PC-3 (cell line): ENCODE results near the gene KRT83. TPM values are rescaled to one million over a fixed set of nuclear protein-coding genes. Genes with fewer than 3 reads are reported as not detected.

Source experiments
- ATAC-seq: fragments of 200-7000 bp; cut with Tn5 transposase; 2 replicates; pipeline ENCODE4 v1.9.1; 2020; ENCODE audit warnings: mild to moderate bottlenecking, moderate library complexity
- BruUV-seq: library from RNA; stranded (reverse); fragments of 400-500 nt; replicated peaks from 2 replicates; lab custom pipeline; 2021; lab: Mats Ljungman, UMichigan
- CTCF ChIA-PET: fragments of 300-600 bp; sonication (Branson Sonifier 250); formaldehyde crosslinking; loops from one replicate; lab custom pipeline; 2022; ENCODE audit warnings: antibody characterized with exemption; lab: Charles Lee
- POLR2A ChIA-PET: fragments of 300-600 bp; sonication (Branson Sonifier 250); formaldehyde crosslinking; loops from one replicate; lab custom pipeline; 2022; ENCODE audit warnings: antibody characterized with exemption; ENCODE audit not compliant: unreplicated experiment; lab: Charles Lee
- DNase-seq: peaks from one replicate; pipeline ENCODE4 v3.0.0-alpha.2; 2015
- H2AFZ ChIP-seq: fragments of 300-600 bp; sonication (generic); 2 replicates; pipeline ENCODE4 v1.6.0; 2016; ENCODE audit warnings: antibody characterized with exemption, low read length
- H3F3A ChIP-seq: fragments of 300-600 bp; sonication (generic); one replicate; pipeline ENCODE4 v1.6.0; 2017; ENCODE audit warnings: antibody characterized with exemption, low read length, control low read depth, mild to moderate bottlenecking; ENCODE audit not compliant: unreplicated experiment
- H3K27ac ChIP-seq: fragments of 300-600 bp; sonication (generic); 2 replicates; pipeline ENCODE4 v1.5.1; 2016; ENCODE audit warnings: mild to moderate bottlenecking, low read length
- H3K27me3 ChIP-seq: fragments of 300-600 bp; sonication (generic); 2 replicates; pipeline ENCODE4 v1.6.1; 2016; ENCODE audit warnings: low read length, mixed read lengths
- H3K36me3 ChIP-seq: fragments of 300-600 bp; sonication (generic); 2 replicates; pipeline ENCODE4 v1.6.1; 2016; ENCODE audit warnings: low read depth, mixed run types, low read length, mixed read lengths
- H3K4me1 ChIP-seq: fragments of 300-600 bp; sonication (generic); 2 replicates; pipeline ENCODE4 v1.5.1; 2016; ENCODE audit warnings: low read length; ENCODE audit not compliant: insufficient read depth
- H3K4me2 ChIP-seq: fragments of 300-600 bp; sonication (generic); 2 replicates; pipeline ENCODE4 v1.6.0; 2016; ENCODE audit warnings: low read length
- H3K4me3 ChIP-seq: fragments of 300-600 bp; sonication (generic); 2 replicates; pipeline ENCODE4 v1.5.1; 2016; ENCODE audit warnings: mild to moderate bottlenecking, low read length, mixed read lengths
- H3K79me2 ChIP-seq: fragments of 300-600 bp; sonication (generic); 2 replicates; pipeline ENCODE4 v1.6.1; 2017; ENCODE audit warnings: low read length, mixed read lengths
- H3K9ac ChIP-seq: fragments of 300-600 bp; sonication (generic); 2 replicates; pipeline ENCODE4 v1.6.0; 2016; ENCODE audit warnings: mild to moderate bottlenecking, low read length
- H3K9me2 ChIP-seq: fragments of 300-600 bp; sonication (generic); replicated peaks from 2 replicates; pipeline ENCODE4 v1.6.1; 2016; ENCODE audit warnings: mixed run types, low read length, mixed read lengths
- H3K9me3 ChIP-seq: fragments of 300-600 bp; sonication (generic); 2 replicates; pipeline ENCODE4 v1.6.1; 2016; ENCODE audit warnings: low read length, mixed read lengths
- H4K20me1 ChIP-seq: fragments of 300-600 bp; sonication (generic); 2 replicates; pipeline ENCODE4 v1.6.1; 2016; ENCODE audit warnings: low read length, mixed read lengths
- CTCF ChIP-seq: fragments of 300-600 bp; sonication (generic); conservative IDR thresholded peaks from 2 replicates; pipeline ENCODE4 v1.5.1; 2017; ENCODE audit warnings: antibody characterized with exemption, low read depth, mild to moderate bottlenecking, low read length
- EZH2 ChIP-seq: fragments of 300-600 bp; sonication (generic); IDR thresholded peaks from one replicate; pipeline ENCODE4 v1.6.1; 2017; ENCODE audit warnings: antibody characterized with exemption, mild to moderate bottlenecking, low read length; ENCODE audit not compliant: unreplicated experiment
- EZH2phosphoT487 ChIP-seq: fragments of 300-600 bp; sonication (generic); IDR thresholded peaks from 2 replicates; pipeline ENCODE4 v1.6.1; 2018; ENCODE audit warnings: mild to moderate bottlenecking, antibody characterized with exemption, low read length, borderline replicate concordance
- intact Hi-C: fragments of 100-400 bp; cut with micrococcal nuclease; formaldehyde crosslinking; loops from 2 replicates; pipeline ENCODE4 v1.9.0; 2023
- total RNA-seq: library from RNA; depleted of rRNA; stranded (reverse); fragments of >200 nt; gene quantifications from 2 replicates; pipeline ENCODE4 v1.2.3, GENCODE V29; 2014

The KRT83 gene
- total RNA-seq, 1 experiment from 2014 or later: 0.33 TPM

- intact Hi-C loops: no loop called here
- ChIA-PET CTCF (no interaction called here), POLR2A (interaction anchor here (0.5 to 0.6 kb wide), 2 partner anchors 24 to 74 kb away, joined by 3 to 4 read pairs; no protein-coding TSS in a partner anchor)
- Histone ChIP-seq H2AFZ (peak overlapping the region; percentile 95), H3F3A (no peaks in the 10 kb centered on the region), H3K4me2 (peak overlapping the region; percentile 96), H3K36me3 (no peaks in the 10 kb centered on the region), H3K9me2 (no peaks in the 10 kb centered on the region), H3K4me3 (peak overlapping the region; percentile 71), H3K9me3 (no peaks in the 10 kb centered on the region), H3K9ac (peak overlapping the region; percentile 42; the same call in 1 of the 2 replicates), H4K20me1 (no peaks in the 10 kb centered on the region), H3K27me3 (no peaks in the 10 kb centered on the region), H3K4me1 (peaks cover 11% of the 10 kb centered on the region), H3K79me2 (no peaks in the 10 kb centered on the region), H3K27ac (no peak overlapping the region)
- no TSS peak for BruUV-seq
- peak; percentile 89 for ATAC-seq
- TF ChIP-seq EZH2 (no peak), CTCF (no peak; the same call in 1 of the 2 replicates), EZH2phosphoT487 (no peak)
- DNase-seq: peak; percentile 59
Observed at GRCh38 chr12:52307836-52308805, 13.1 kb downstream of the KRT83 start.

DNA sequence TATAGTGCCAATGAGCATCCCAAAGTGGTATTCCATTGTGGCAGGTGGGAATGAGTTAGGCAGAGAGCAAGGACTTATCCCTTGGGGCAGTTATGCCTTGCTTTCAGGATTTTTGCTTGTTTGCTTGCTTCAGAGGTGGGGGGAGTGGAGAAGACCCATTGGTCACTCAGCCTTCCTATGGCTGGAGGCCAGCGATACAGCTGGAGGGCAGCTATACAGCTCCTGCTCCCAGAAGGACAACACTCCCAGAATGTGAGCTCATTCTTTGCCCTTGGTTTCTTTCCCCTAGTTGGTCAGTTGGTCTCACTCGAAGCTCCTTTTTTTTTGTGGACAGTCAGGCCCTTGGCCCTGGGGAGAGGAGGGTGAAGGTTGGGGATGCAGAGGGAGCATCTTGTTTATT is 14.5 kb downstream of the KRT83 start:
- ChIA-PET CTCF (interaction anchor here (0.6 kb wide), 1 partner anchor 51 kb away, joined by 3 read pairs; no protein-coding TSS in a partner anchor), POLR2A (no interaction called here)
- Histone ChIP-seq H3K79me2 (no peaks in the 10 kb centered on the region), H3K9ac (no peak overlapping the region), H3K36me3 (no peaks in the 10 kb centered on the region), H3K4me1 (peaks cover 11% of the 10 kb centered on the region), H3F3A (no peaks in the 10 kb centered on the region), H3K27ac (no peak overlapping the region), H3K4me2 (no peak overlapping the region), H3K4me3 (no peak overlapping the region), H3K9me3 (no peaks in the 10 kb centered on the region), H2AFZ (no peak overlapping the region), H3K27me3 (no peaks in the 10 kb centered on the region), H4K20me1 (no peaks in the 10 kb centered on the region), H3K9me2 (no peaks in the 10 kb centered on the region)
- ATAC-seq: no peak
- intact Hi-C loops: no loop called here
- BruUV-seq: no TSS peak
- TF ChIP-seq EZH2phosphoT487 (no peak), CTCF (no peak)
- no peak for DNase-seq
